ENCODE measurements around the gene OR10A5.

DNA sequence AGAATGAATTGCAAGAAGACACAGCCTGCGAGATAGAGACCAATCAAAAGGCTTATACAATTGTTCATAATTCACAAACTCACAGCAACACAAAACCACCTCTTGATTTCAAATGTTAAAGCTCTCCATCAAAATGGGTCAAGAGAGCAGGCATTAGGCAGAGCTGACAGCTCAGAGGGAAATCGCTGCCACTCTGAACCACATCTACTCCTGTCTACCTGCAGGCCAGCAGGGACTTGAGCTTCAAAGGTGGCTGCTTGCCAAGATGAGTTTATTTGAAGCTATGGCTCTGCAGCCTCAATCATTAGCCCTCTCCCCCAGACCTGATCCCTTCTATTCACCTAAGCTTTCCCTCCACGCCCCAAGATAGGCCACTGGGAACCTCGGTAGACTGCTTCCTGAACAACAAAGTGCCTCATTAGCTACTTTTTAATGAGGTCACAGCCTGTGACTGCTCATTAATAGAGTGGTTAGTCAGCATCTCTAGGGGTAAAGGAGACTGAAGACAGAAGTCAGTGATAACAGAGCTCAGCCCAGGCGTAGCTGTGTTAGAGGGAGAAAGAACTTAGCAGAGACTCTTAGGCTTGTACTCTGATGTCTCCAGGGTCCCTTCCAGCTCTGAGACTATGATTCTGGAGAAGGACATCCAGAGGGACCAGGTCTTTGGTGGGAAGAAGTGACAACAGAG lies 21.2 kb upstream of the OR10A5 start:
- TF ChIP-seq, protein P1, sequence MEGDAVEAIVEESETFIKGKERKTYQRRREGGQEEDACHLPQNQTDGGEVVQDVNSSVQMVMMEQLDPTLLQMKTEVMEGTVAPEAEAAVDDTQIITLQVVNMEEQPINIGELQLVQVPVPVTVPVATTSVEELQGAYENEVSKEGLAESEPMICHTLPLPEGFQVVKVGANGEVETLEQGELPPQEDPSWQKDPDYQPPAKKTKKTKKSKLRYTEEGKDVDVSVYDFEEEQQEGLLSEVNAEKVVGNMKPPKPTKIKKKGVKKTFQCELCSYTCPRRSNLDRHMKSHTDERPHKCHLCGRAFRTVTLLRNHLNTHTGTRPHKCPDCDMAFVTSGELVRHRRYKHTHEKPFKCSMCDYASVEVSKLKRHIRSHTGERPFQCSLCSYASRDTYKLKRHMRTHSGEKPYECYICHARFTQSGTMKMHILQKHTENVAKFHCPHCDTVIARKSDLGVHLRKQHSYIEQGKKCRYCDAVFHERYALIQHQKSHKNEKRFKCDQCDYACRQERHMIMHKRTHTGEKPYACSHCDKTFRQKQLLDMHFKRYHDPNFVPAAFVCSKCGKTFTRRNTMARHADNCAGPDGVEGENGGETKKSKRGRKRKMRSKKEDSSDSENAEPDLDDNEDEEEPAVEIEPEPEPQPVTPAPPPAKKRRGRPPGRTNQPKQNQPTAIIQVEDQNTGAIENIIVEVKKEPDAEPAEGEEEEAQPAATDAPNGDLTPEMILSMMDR (optimal IDR thresholded peaks at IDR 0.05 in 1 of 3, IDR thresholded peaks at IDR 0.05 in 1 of 3, conservative IDR thresholded peaks at IDR 0.05 in 1 of 3; ENCODE audit: extremely low read depth in 1 of 3, insufficient read depth in 2 of 3, low read length in 3 of 3) = no peak
- no peak for TF ChIP-seq EZH2 (IDR thresholded peaks at IDR 0.05; ENCODE audit: low read length)

Measured in keratinocyte (primary cell).